Liver (tissue), 9 donors: ENCODE results near the gene MTFR1L. TPM values are rescaled to one million over a fixed set of nuclear protein-coding genes. Genes with fewer than 3 reads are reported as not detected.

ENCODE experiments used
- DNase-seq: peaks from one replicate; pipeline ENCODE4 v3.0.0-alpha.2; 2017; ENCODE audit warnings: low spot score
- H3K27ac ChIP-seq, 2 donors: one replicate each; pipeline ENCODE4 v1.7.0; 2013; ENCODE audit warnings: inconsistent platforms in 2 of 2, low read length in 2 of 2, control low read depth in 1 of 2, low read depth in 1 of 2, mild to moderate bottlenecking in 1 of 2
- H3K27me3 ChIP-seq, 4 donors: one replicate each; pipeline versions ENCODE4 v1.6.1 to v1.7.0; 2013; ENCODE audit warnings: low read length in 3 of 4, inconsistent platforms in 1 of 4, mild to moderate bottlenecking in 1 of 4, moderate library complexity in 1 of 4; ENCODE audit not compliant: control insufficient read depth in 4 of 4, insufficient read depth in 4 of 4
- H3K36me3 ChIP-seq, 4 donors: one replicate each; pipeline versions ENCODE4 v1.6.1 to v1.7.0; 2013; ENCODE audit warnings: low read length in 3 of 4, mild to moderate bottlenecking in 3 of 4, low read depth in 1 of 4, moderate library complexity in 1 of 4; ENCODE audit not compliant: control insufficient read depth in 4 of 4, insufficient read depth in 3 of 4
- H3K4me1 ChIP-seq, 4 donors: one replicate each; pipeline versions ENCODE4 v1.6.1 to v1.7.0; 2013; ENCODE audit warnings: low read length in 3 of 4, mild to moderate bottlenecking in 3 of 4, moderate library complexity in 1 of 4; ENCODE audit not compliant: control insufficient read depth in 4 of 4, insufficient read depth in 4 of 4
- H3K4me3 ChIP-seq, 3 donors: one replicate each; pipeline versions ENCODE4 v1.6.1 to v1.7.0; 2013; ENCODE audit warnings: low read length in 3 of 3, control low read depth in 1 of 3, low read depth in 1 of 3, mild to moderate bottlenecking in 1 of 3
- H3K9ac ChIP-seq, 2 donors: one replicate each; pipeline ENCODE4 v1.7.0; 2013; ENCODE audit warnings: low read length in 2 of 2, mild to moderate bottlenecking in 2 of 2, moderate library complexity in 2 of 2, control low read depth in 1 of 2, low read depth in 1 of 2
- H3K9me3 ChIP-seq, 4 donors: one replicate each; pipeline versions ENCODE4 v1.6.1 to v1.7.0; 2013; ENCODE audit warnings: low read length in 3 of 4; ENCODE audit not compliant: control insufficient read depth in 4 of 4
- ATF3 ChIP-seq: IDR thresholded peaks from 2 replicates; pipeline ENCODE4 v1.6.1; 2016; ENCODE audit warnings: antibody characterized with exemption
- CTCF ChIP-seq: fragments of 150-350 bp; IDR thresholded peaks from 2 replicates; pipeline ENCODE4 v1.5.1; 2017; ENCODE audit warnings: improper control_type of control experiment, low read depth, low read length; ENCODE audit not compliant: missing input control
- EGR1 ChIP-seq, 2 donors: IDR thresholded peaks; 2 replicates each; pipeline ENCODE4 v1.6.1; 2016 to 2018; ENCODE audit warnings: antibody characterized with exemption in 2 of 2, low read depth in 2 of 2
- FOXA1 ChIP-seq: IDR thresholded peaks from 2 replicates; pipeline ENCODE4 v1.6.1; 2016; ENCODE audit warnings: antibody characterized with exemption
- FOXA2 ChIP-seq: IDR thresholded peaks from 2 replicates; pipeline ENCODE4 v1.6.1; 2016; ENCODE audit warnings: antibody characterized with exemption
- GABPA ChIP-seq, 2 donors: IDR thresholded peaks in 1 of 2; conservative IDR thresholded peaks in 1 of 2; 2 replicates each; pipeline ENCODE4 v1.6.1; 2016; ENCODE audit warnings: antibody characterized with exemption in 2 of 2, mild to moderate bottlenecking in 1 of 2, moderate library complexity in 1 of 2
- HNF4A ChIP-seq, 2 donors: conservative IDR thresholded peaks; 2 replicates each; pipeline ENCODE4 v1.6.1; 2016; ENCODE audit warnings: antibody characterized with exemption in 2 of 2, mild to moderate bottlenecking in 2 of 2
- HNF4G ChIP-seq: IDR thresholded peaks from 2 replicates; pipeline ENCODE4 v1.6.1; 2016; ENCODE audit warnings: antibody characterized with exemption
- JUND ChIP-seq, 2 donors: IDR thresholded peaks; 2 replicates each; pipeline ENCODE4 v1.6.1; 2016; ENCODE audit warnings: antibody characterized with exemption in 2 of 2
- MAX ChIP-seq: IDR thresholded peaks from 2 replicates; pipeline ENCODE4 v1.6.1; 2016; ENCODE audit warnings: antibody characterized with exemption
- NR2F2 ChIP-seq: IDR thresholded peaks from 2 replicates; pipeline ENCODE4 v1.6.1; 2016; ENCODE audit warnings: antibody characterized with exemption
- RAD21 ChIP-seq, 2 donors: IDR thresholded peaks; 2 replicates each; pipeline ENCODE4 v1.6.1; 2016; ENCODE audit warnings: antibody characterized with exemption in 2 of 2, mild to moderate bottlenecking in 2 of 2
- REST ChIP-seq: IDR thresholded peaks from 2 replicates; pipeline ENCODE4 v1.6.1; 2016; ENCODE audit warnings: antibody characterized with exemption, mild to moderate bottlenecking
- RXRA ChIP-seq, 2 donors: IDR thresholded peaks; 2 replicates each; pipeline ENCODE4 v1.6.1; 2017 to 2018; ENCODE audit warnings: antibody characterized with exemption in 2 of 2, mild to moderate bottlenecking in 1 of 2
- SP1 ChIP-seq: IDR thresholded peaks from 2 replicates; pipeline ENCODE4 v1.6.1; 2018; ENCODE audit warnings: antibody characterized with exemption, mild to moderate bottlenecking
- TAF1 ChIP-seq: conservative IDR thresholded peaks from 2 replicates; pipeline ENCODE4 v1.6.1; 2016; ENCODE audit warnings: antibody characterized with exemption, mild to moderate bottlenecking
- YY1 ChIP-seq: IDR thresholded peaks from 2 replicates; pipeline ENCODE4 v1.6.1; 2016; ENCODE audit warnings: antibody characterized with exemption, mild to moderate bottlenecking
- WGBS: extraction: QIAGEN DNeasy Blood & Tissue Kit; methylation state at CpG from one replicate; pipeline ENCODE4 v1.1.7; 2013; 5-methylcytosine and 5-hydroxymethylcytosine counted together
- polyA plus RNA-seq, 2 donors: library from polyadenylated mRNA; stranded (reverse) in 1 of 2; unstranded in 1 of 2; fragments of 200-250 nt in 1 of 2; fragments of >200 nt in 1 of 2; fragmentation: Nextera tagmentation in 1 of 2; extraction: Ambion mirVana in 1 of 2; gene quantifications; one replicate each; pipeline versions ENCODE4 v1.2.1 to v1.2.3, GENCODE V29; 2013 to 2015
- total RNA-seq, 2 donors: library from RNA; depleted of rRNA; stranded (reverse); fragments of >200 nt; gene quantifications; one replicate each; pipeline ENCODE4 v1.2.3, GENCODE V29; 2014
- donor health status: healthy.
- donor health status: healthy.
- donor health status: healthy.
- donor health status: healthy.
- donor health status: healthy.

MTFR1L gene
- total and polyA plus RNA-seq, 4 donors, result 22.5 to 48.4 (median 40.2) TPM

GRCh38 chr1:25792115-25792514 lies 27.6 kb upstream of the MTFR1L start:
- 63% methylated on average over 4 of the region's 4 CpGs for WGBS
- Histone ChIP-seq H3K9ac (no peak overlapping the region), H3K27ac (no peak overlapping the region), H3K9me3 (no peaks in the 10 kb centered on the region), H3K27me3 (no peaks in the 10 kb centered on the region), H3K36me3 (peaks cover 0 to 2% (median 0%) of the 10 kb centered on the region in 4 donors), H3K4me1 (peaks cover 0 to 7% (median 3%) of the 10 kb centered on the region in 4 donors), H3K4me3 (no peak overlapping the region)
- DNase-seq, result no peak
- TF ChIP-seq CTCF (no peak), NR2F2 (no peak), RXRA (IDR thresholded peaks at IDR 0.05) (no peak), REST (no peak), GABPA (IDR thresholded peaks at IDR 0.05 in 1 of 2, conservative IDR thresholded peaks at IDR 0.05 in 1 of 2) (no peak), RAD21 (IDR thresholded peaks at IDR 0.05) (no peak), JUND (IDR thresholded peaks at IDR 0.05) (no peak), YY1 (no peak), MAX (no peak)

GRCh38 chr1:25793585-25794170 lies 26.1 kb upstream of the MTFR1L start:
- Histone ChIP-seq H3K27ac (no peak overlapping the region), H3K9me3 (no peaks in the 10 kb centered on the region), H3K36me3 (no peaks in the 10 kb centered on the region), H3K4me1 (peaks cover 0 to 7% (median 3%) of the 10 kb centered on the region in 4 donors), H3K9ac (no peak overlapping the region), H3K27me3 (no peaks in the 10 kb centered on the region), H3K4me3 (no peak overlapping the region)
- DNase-seq, result no peak
- 78% methylated on average over 7 of the region's 7 CpGs for WGBS
- TF ChIP-seq FOXA1, result no peak
- TF ChIP-seq GABPA (IDR thresholded peaks at IDR 0.05 in 1 of 2, conservative IDR thresholded peaks at IDR 0.05 in 1 of 2), result no peak
- TF ChIP-seq JUND (IDR thresholded peaks at IDR 0.05), result no peak
- TF ChIP-seq HNF4G, result no peak
- TF ChIP-seq ATF3, result no peak
- TF ChIP-seq YY1, result no peak
- TF ChIP-seq MAX, result no peak
- no peak for TF ChIP-seq RAD21 (IDR thresholded peaks at IDR 0.05)
- no peak for TF ChIP-seq CTCF
- no peak for TF ChIP-seq TAF1
- TF ChIP-seq EGR1 (IDR thresholded peaks at IDR 0.05; ENCODE audit: low read depth in 2 of 2), result no peak
- TF ChIP-seq NR2F2, result no peak
- TF ChIP-seq RXRA (IDR thresholded peaks at IDR 0.05), result no peak
- TF ChIP-seq FOXA2, result no peak
- TF ChIP-seq HNF4A (conservative IDR thresholded peaks at IDR 0.05), result no peak
- no peak for TF ChIP-seq REST
- TF ChIP-seq SP1, result no peak
